ENCODE results near the gene UXS1.

GRCh38 chr2:106098081-106098480 is 96.0 kb downstream of the UXS1 start:
- TF ChIP-seq POLR2A (IDR thresholded peaks at IDR 0.05) (no peak), CTCF (IDR thresholded peaks at IDR 0.05) (no peak)
